PC-3 (cell line): ENCODE measurements around the gene STAG3. TPM values are rescaled to one million over a fixed set of nuclear protein-coding genes. Genes with fewer than 3 reads are reported as not detected.

Source experiments
- ATAC-seq: fragments of 200-7000 bp; cut with Tn5 transposase; 2 replicates; pipeline ENCODE4 v1.9.1; 2020; ENCODE audit warnings: mild to moderate bottlenecking, moderate library complexity
- BruUV-seq: library from RNA; stranded (reverse); fragments of 400-500 nt; replicated peaks from 2 replicates; lab custom pipeline; 2021; lab: Mats Ljungman, UMichigan
- CTCF ChIA-PET: fragments of 300-600 bp; sonication (Branson Sonifier 250); formaldehyde crosslinking; loops from one replicate; lab custom pipeline; 2022; ENCODE audit warnings: antibody characterized with exemption; lab: Charles Lee
- POLR2A ChIA-PET: fragments of 300-600 bp; sonication (Branson Sonifier 250); formaldehyde crosslinking; loops from one replicate; lab custom pipeline; 2022; ENCODE audit warnings: antibody characterized with exemption; ENCODE audit not compliant: unreplicated experiment; lab: Charles Lee
- DNase-seq: peaks from one replicate; pipeline ENCODE4 v3.0.0-alpha.2; 2015
- H2AFZ ChIP-seq: fragments of 300-600 bp; sonication (generic); 2 replicates; pipeline ENCODE4 v1.6.0; 2016; ENCODE audit warnings: antibody characterized with exemption, low read length
- H3F3A ChIP-seq: fragments of 300-600 bp; sonication (generic); one replicate; pipeline ENCODE4 v1.6.0; 2017; ENCODE audit warnings: antibody characterized with exemption, low read length, control low read depth, mild to moderate bottlenecking; ENCODE audit not compliant: unreplicated experiment
- H3K27ac ChIP-seq: fragments of 300-600 bp; sonication (generic); 2 replicates; pipeline ENCODE4 v1.5.1; 2016; ENCODE audit warnings: mild to moderate bottlenecking, low read length
- H3K27me3 ChIP-seq: fragments of 300-600 bp; sonication (generic); 2 replicates; pipeline ENCODE4 v1.6.1; 2016; ENCODE audit warnings: low read length, mixed read lengths
- H3K36me3 ChIP-seq: fragments of 300-600 bp; sonication (generic); 2 replicates; pipeline ENCODE4 v1.6.1; 2016; ENCODE audit warnings: low read depth, mixed run types, low read length, mixed read lengths
- H3K4me1 ChIP-seq: fragments of 300-600 bp; sonication (generic); 2 replicates; pipeline ENCODE4 v1.5.1; 2016; ENCODE audit warnings: low read length; ENCODE audit not compliant: insufficient read depth
- H3K4me2 ChIP-seq: fragments of 300-600 bp; sonication (generic); 2 replicates; pipeline ENCODE4 v1.6.0; 2016; ENCODE audit warnings: low read length
- H3K4me3 ChIP-seq: fragments of 300-600 bp; sonication (generic); 2 replicates; pipeline ENCODE4 v1.5.1; 2016; ENCODE audit warnings: mild to moderate bottlenecking, low read length, mixed read lengths
- H3K79me2 ChIP-seq: fragments of 300-600 bp; sonication (generic); 2 replicates; pipeline ENCODE4 v1.6.1; 2017; ENCODE audit warnings: low read length, mixed read lengths
- H3K9ac ChIP-seq: fragments of 300-600 bp; sonication (generic); 2 replicates; pipeline ENCODE4 v1.6.0; 2016; ENCODE audit warnings: mild to moderate bottlenecking, low read length
- H3K9me2 ChIP-seq: fragments of 300-600 bp; sonication (generic); replicated peaks from 2 replicates; pipeline ENCODE4 v1.6.1; 2016; ENCODE audit warnings: mixed run types, low read length, mixed read lengths
- H3K9me3 ChIP-seq: fragments of 300-600 bp; sonication (generic); 2 replicates; pipeline ENCODE4 v1.6.1; 2016; ENCODE audit warnings: low read length, mixed read lengths
- H4K20me1 ChIP-seq: fragments of 300-600 bp; sonication (generic); 2 replicates; pipeline ENCODE4 v1.6.1; 2016; ENCODE audit warnings: low read length, mixed read lengths
- CTCF ChIP-seq: fragments of 300-600 bp; sonication (generic); conservative IDR thresholded peaks from 2 replicates; pipeline ENCODE4 v1.5.1; 2017; ENCODE audit warnings: antibody characterized with exemption, low read depth, mild to moderate bottlenecking, low read length
- EZH2 ChIP-seq: fragments of 300-600 bp; sonication (generic); IDR thresholded peaks from one replicate; pipeline ENCODE4 v1.6.1; 2017; ENCODE audit warnings: antibody characterized with exemption, mild to moderate bottlenecking, low read length; ENCODE audit not compliant: unreplicated experiment
- EZH2phosphoT487 ChIP-seq: fragments of 300-600 bp; sonication (generic); IDR thresholded peaks from 2 replicates; pipeline ENCODE4 v1.6.1; 2018; ENCODE audit warnings: mild to moderate bottlenecking, antibody characterized with exemption, low read length, borderline replicate concordance
- intact Hi-C: fragments of 100-400 bp; cut with micrococcal nuclease; formaldehyde crosslinking; loops from 2 replicates; pipeline ENCODE4 v1.9.0; 2023
- total RNA-seq: library from RNA; depleted of rRNA; stranded (reverse); fragments of >200 nt; gene quantifications from 2 replicates; pipeline ENCODE4 v1.2.3, GENCODE V29; 2014

STAG3 gene
- total RNA-seq, 1 experiment from 2014 or later, result 0.07 TPM

- ATAC-seq, result no peak
- BruUV-seq, result no TSS peak
These were observed 20.5 kb downstream of the STAG3 start for GRCh38 chr7:100198266-100198665.

GRCh38 chr7:100200693-100201092 is 23.0 kb downstream of the STAG3 start:
- ATAC-seq (no peak), DNase-seq (no peak)
- Histone ChIP-seq H3K27ac (no peak overlapping the region), H2AFZ (no peak overlapping the region), H4K20me1 (no peaks in the 10 kb centered on the region), H3K27me3 (peaks cover 27% of the 10 kb centered on the region), H3K9ac (no peak overlapping the region), H3K79me2 (no peaks in the 10 kb centered on the region), H3K9me3 (no peaks in the 10 kb centered on the region), H3K9me2 (no peaks in the 10 kb centered on the region), H3K36me3 (no peaks in the 10 kb centered on the region), H3K4me3 (no peak overlapping the region), H3K4me1 (no peaks in the 10 kb centered on the region), H3F3A (no peaks in the 10 kb centered on the region), H3K4me2 (no peak overlapping the region)
- CTCF ChIA-PET, result no interaction called here
- intact Hi-C loops, result no loop called here
- no peak for TF ChIP-seq CTCF
- TF ChIP-seq EZH2, result no peak
- TF ChIP-seq EZH2phosphoT487, result no peak
- no TSS peak for BruUV-seq
- POLR2A ChIA-PET, result no interaction called here

More at GRCh38 chr7:100198266-100198665, 20.5 kb downstream of the STAG3 start:
- Histone ChIP-seq H3K4me2 (no peak overlapping the region), H3K36me3 (no peaks in the 10 kb centered on the region), H4K20me1 (no peaks in the 10 kb centered on the region), H3K9ac (no peak overlapping the region), H2AFZ (no peak overlapping the region), H3F3A (no peaks in the 10 kb centered on the region), H3K4me3 (no peak overlapping the region), H3K79me2 (no peaks in the 10 kb centered on the region), H3K27me3 (peaks cover 27% of the 10 kb centered on the region), H3K9me3 (no peaks in the 10 kb centered on the region), H3K9me2 (no peaks in the 10 kb centered on the region), H3K27ac (no peak overlapping the region), H3K4me1 (no peaks in the 10 kb centered on the region)
- ChIA-PET POLR2A (interaction anchor here (0.6 kb wide), 1 partner anchor 98 kb away, joined by 3 read pairs; no protein-coding TSS in a partner anchor), CTCF (no interaction called here)
- DNase-seq, result no peak
- intact Hi-C loops, result no loop called here
- TF ChIP-seq EZH2, result no peak
- no peak for TF ChIP-seq CTCF
- no peak for TF ChIP-seq EZH2phosphoT487

GRCh38 chr7:100204454-100204853 is 26.7 kb downstream of the STAG3 start:
- Histone ChIP-seq H3K4me1 (no peaks in the 10 kb centered on the region), H3K79me2 (no peaks in the 10 kb centered on the region), H3K4me2 (no peak overlapping the region), H3K9me3 (no peaks in the 10 kb centered on the region), H3K9me2 (no peaks in the 10 kb centered on the region), H3K36me3 (no peaks in the 10 kb centered on the region), H3F3A (no peaks in the 10 kb centered on the region), H2AFZ (no peak overlapping the region), H3K27me3 (peaks cover 19% of the 10 kb centered on the region), H3K4me3 (no peak overlapping the region), H3K27ac (no peak overlapping the region), H4K20me1 (no peaks in the 10 kb centered on the region), H3K9ac (no peak overlapping the region)
- no peak for TF ChIP-seq CTCF
- no peak for TF ChIP-seq EZH2
- no peak for TF ChIP-seq EZH2phosphoT487
- no peak for DNase-seq
- BruUV-seq, result no TSS peak
- intact Hi-C loops, result no loop called here
- ChIA-PET POLR2A (no interaction called here), CTCF (no interaction called here)
- no peak for ATAC-seq
